Nephron progenitor cell (in vitro differentiated cells): ENCODE data around the gene PIM3.

Experiments
- DNase-seq: peaks from one replicate; pipeline ENCODE4 v3.0.0; 2021
- H3K27ac Mint-ChIP-seq: 2 replicates; pipeline ENCODE4 v1.8.0; 2021; ENCODE audit warnings: mild to moderate bottlenecking, moderate library complexity, mixed read lengths
- H3K27me3 Mint-ChIP-seq: 2 replicates; pipeline ENCODE4 v1.8.0; 2021; ENCODE audit warnings: mild to moderate bottlenecking, low read depth, mixed read lengths; ENCODE audit not compliant: poor library complexity
- H3K36me3 Mint-ChIP-seq: 2 replicates; pipeline ENCODE4 v1.8.0; 2021; ENCODE audit warnings: low read depth, mixed read lengths
- H3K4me1 Mint-ChIP-seq: 2 replicates; pipeline ENCODE4 v1.8.0; 2021; ENCODE audit warnings: mixed read lengths
- H3K4me3 Mint-ChIP-seq: 2 replicates; pipeline ENCODE4 v1.8.0; 2021; ENCODE audit warnings: mild to moderate bottlenecking, moderate library complexity, mixed read lengths
- H3K9me3 Mint-ChIP-seq: 2 replicates; pipeline ENCODE4 v1.8.0; 2021; ENCODE audit warnings: mild to moderate bottlenecking, moderate library complexity, mixed read lengths
- CTCF ChIP-seq: fragments of 200-600 bp; sonication (generic); IDR thresholded peaks from 2 replicates; pipeline ENCODE4 v1.5.0; 2021; ENCODE audit warnings: antibody characterized with exemption

Gene PIM3

GRCh38 chr22:49921508-49922278, 38.9 kb upstream of the PIM3 start:
- DNase-seq, result no peak
- Mint-ChIP-seq H3K4me3 (no peak overlapping the region), H3K36me3 (peaks cover 5% of the 10 kb centered on the region), H3K27me3 (no peaks in the 10 kb centered on the region), H3K4me1 (peaks cover 36% of the 10 kb centered on the region), H3K27ac (no peak overlapping the region), H3K9me3 (no peaks in the 10 kb centered on the region)
- no peak for TF ChIP-seq CTCF

- Mint-ChIP-seq H3K27me3 (no peaks in the 10 kb centered on the region), H3K4me1 (peaks cover 43% of the 10 kb centered on the region), H3K4me3 (no peak overlapping the region), H3K27ac (no peak overlapping the region), H3K9me3 (no peaks in the 10 kb centered on the region), H3K36me3 (peaks cover 5% of the 10 kb centered on the region)
- DNase-seq, result no peak
- TF ChIP-seq CTCF, result no peak
Measured at GRCh38 chr22:49922484-49922883, 38.1 kb upstream of the PIM3 start.

DNA sequence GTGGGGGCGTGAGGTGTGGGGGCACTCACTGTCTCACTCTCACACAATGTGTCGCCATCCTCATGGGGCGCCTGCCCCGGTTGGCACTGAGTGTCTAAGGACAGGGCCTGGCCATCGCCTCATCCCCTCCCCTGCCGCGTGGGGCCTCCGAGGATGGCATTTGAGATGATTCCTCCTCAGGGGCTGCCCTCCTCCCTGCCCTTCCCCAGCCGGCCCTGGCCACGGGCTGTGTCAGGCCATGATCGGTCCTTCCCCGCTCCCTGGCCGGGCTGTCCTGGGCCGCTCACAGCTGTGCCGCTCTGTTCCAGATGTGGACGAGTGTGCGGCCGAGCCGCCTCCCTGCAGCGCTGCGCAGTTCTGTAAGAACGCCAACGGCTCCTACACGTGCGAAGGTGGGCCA, 37.6 kb upstream of the PIM3 start:
- Mint-ChIP-seq H3K4me3 (no peak overlapping the region), H3K27ac (no peak overlapping the region), H3K36me3 (peaks cover 5% of the 10 kb centered on the region), H3K27me3 (no peaks in the 10 kb centered on the region), H3K9me3 (no peaks in the 10 kb centered on the region), H3K4me1 (peaks cover 43% of the 10 kb centered on the region)
- no peak for TF ChIP-seq CTCF
- DNase-seq, result no peak

DNA sequence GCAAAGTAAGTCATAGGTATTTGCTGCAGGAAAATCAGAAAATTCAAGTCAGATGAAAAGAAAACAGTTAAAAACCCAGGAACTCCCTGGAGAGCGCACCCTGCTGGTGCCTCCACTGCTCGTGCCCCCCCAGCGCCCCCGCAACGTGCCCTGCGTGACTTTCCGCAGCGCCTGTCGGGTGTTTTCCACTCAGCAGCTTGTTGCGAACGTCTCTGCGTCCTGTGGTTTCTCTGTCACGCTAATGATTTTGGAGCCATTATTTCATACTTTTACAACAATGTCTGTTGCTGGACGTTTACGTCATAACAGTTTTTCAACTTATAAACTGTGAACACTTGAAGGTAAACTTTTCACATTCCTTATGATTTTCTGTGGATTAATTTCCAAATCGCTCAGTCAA, 37.1 kb upstream of the PIM3 start:
- no peak for DNase-seq
- TF ChIP-seq CTCF, result no peak
- Mint-ChIP-seq H3K27me3 (no peaks in the 10 kb centered on the region), H3K9me3 (no peaks in the 10 kb centered on the region), H3K4me3 (no peak overlapping the region), H3K27ac (no peak overlapping the region), H3K4me1 (peaks cover 43% of the 10 kb centered on the region), H3K36me3 (peaks cover 5% of the 10 kb centered on the region)

DNA sequence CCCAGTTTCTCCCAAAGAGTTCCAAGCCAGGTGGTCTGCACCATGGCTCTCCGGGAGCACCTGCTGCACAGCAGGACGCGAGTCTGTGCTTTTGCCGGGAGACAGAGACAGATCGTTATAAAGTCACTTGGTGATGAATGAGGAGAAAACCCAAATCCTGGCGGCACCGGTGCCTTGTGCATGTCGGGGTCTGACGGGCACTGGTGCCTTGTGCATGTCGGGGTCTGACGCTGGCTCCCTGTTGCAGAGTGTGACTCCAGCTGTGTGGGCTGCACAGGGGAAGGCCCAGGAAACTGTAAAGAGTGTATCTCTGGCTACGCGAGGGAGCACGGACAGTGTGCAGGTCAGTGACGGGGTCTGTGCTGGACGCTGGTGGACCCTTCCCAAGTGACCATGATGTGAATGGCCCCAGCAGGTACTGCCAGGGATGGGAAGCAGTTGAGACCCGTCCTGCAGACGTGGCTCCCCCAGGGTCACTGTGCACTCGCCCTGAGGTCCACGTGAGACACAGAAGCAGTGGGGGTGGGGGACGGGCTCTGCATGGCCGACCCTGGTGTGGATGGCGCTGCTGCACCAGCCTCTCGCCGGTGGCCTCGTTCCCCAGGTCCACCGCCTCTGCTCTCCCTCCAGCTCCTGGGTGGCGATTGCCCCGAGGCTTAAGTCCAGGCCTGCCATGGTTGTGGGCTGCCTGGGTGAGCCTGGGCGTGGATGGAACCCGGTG, 36.3 kb upstream of the PIM3 start:
- no peak for TF ChIP-seq CTCF
- DNase-seq, result no peak
- H3K27ac Mint-ChIP-seq, result peak overlapping the region; percentile 57
- H3K27me3 Mint-ChIP-seq, result no peaks in the 10 kb centered on the region
- no peaks in the 10 kb centered on the region for H3K9me3 Mint-ChIP-seq
- H3K36me3 Mint-ChIP-seq, result peaks cover 5% of the 10 kb centered on the region
- no peak overlapping the region for H3K4me3 Mint-ChIP-seq
- H3K4me1 Mint-ChIP-seq, result peaks cover 41% of the 10 kb centered on the region
